GM23248 (cell line): ENCODE data around the gene TMEM187.

Experiments
- EZH2 ChIP-seq: fragments of 200-600 bp; sonication (generic); IDR thresholded peaks from 2 replicates; pipeline ENCODE4 v1.6.1; 2018; ENCODE audit warnings: antibody characterized with exemption, mild to moderate bottlenecking; ENCODE audit not compliant: insufficient read depth, poor library complexity, severe bottlenecking
- EZH2phosphoT487 ChIP-seq: fragments of 200-600 bp; sonication (generic); IDR thresholded peaks from 2 replicates; pipeline ENCODE4 v1.6.1; 2018; ENCODE audit warnings: antibody characterized with exemption, moderate library complexity, mild to moderate bottlenecking, low read depth; ENCODE audit not compliant: insufficient read depth

DNA sequence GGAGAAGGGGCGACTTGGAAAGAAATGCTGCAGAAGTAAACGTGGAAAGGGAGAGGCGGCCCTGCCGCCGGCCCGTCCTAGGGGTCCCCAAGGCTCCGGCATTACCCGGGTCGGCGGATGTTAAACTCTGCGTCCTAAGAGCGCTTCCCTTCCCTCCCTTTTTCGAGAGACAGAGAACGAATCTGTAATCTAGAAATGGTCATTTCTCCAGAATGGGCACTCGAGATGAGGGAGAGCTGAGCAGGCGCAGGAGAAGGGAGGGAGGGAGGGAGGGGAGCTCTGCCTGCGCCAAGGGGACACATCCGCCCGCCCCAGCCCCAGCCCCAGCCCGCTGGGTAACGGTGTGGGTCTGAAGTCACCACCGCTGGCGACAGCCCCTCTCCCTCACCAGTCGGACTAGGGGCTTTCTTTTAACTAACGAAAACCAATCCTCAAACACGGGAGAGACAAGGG is 2.6 kb upstream of the TMEM187 start:
- TF ChIP-seq EZH2phosphoT487 (no peak), EZH2 (no peak)
